Fibroblast of the conjunctiva (primary cell): ENCODE results near the gene INSYN1.
"Not testable (repeated sequence)": the region's sequence is repeated elsewhere in the genome, so short reads cannot be mapped to it uniquely, and the experiment has no call there.

Experiments
- DNase-seq: peaks from one replicate; pipeline ENCODE4 v3.0.0-alpha.2; 2010; ENCODE audit warnings: low read depth

Gene INSYN1

GRCh38 chr15:73711526-73711925 lies 41.6 kb downstream of the INSYN1 start:
- DNase-seq: no peak

- DNase-seq: no peak
These were observed 42.8 kb downstream of the INSYN1 start for GRCh38 chr15:73710321-73710720.

- DNase-seq: no peak
These were observed 43.5 kb downstream of the INSYN1 start for GRCh38 chr15:73709686-73710085.

GRCh38 chr15:73709241-73709640 lies 43.9 kb downstream of the INSYN1 start:
- DNase-seq: no peak

DNA sequence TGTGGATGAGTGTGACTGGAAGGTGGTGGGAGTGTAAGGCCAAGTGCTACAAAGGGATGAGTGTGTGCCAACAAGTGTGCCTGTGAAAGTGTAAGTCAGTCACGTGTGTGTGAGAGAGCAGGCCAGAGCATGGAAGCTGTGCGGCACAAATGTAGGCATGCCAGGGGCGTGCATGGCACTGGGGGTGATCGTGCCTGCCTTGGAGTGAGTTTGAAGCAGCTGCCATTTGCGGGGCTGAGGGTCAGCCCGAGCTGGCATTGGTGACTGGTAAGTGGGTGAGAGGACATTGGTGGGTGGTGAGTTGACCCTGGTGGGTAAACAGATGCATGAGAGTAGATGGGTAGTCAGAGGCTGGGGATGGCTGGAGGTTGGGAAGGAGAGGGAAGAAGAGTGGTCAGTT lies 44.5 kb downstream of the INSYN1 start:
- no peak for DNase-seq

DNA sequence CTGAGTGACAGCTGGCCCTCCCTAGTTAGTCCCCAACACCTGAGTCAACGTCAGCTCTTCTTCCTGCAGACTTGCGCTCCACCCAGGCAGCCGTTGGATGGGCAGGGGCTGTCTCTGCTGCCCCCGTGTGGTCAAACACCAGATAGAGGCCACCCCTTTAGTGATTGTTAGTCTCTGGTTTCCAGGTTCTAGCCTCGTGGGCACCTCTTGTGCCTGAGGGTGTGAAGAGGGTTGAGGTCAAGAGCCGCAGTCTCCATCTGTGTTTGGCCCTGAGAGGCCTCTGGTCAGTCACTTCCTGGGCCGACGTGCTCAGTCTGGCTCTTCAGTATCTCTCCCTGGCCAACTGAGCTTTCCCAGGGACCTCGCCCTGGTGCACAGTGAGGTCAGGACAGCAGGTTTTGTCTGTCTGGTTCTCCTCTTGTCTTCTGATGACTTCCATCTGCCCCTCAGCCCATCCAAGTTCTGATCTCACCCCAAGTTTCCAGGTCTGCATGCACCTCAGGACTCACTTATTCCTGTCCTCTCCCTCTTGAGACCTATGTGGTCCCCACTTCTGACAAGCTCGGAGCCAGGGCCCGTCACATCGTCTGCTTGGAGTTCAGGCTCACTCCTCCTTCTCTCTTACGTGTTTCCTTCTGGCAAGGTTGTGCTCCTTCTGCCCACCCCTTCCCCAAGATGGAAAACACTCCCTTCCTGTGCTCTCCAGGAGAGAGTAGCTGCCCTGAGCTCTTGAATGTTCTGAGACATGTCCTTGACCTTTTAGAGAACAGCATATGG lies 48.1 kb downstream of the INSYN1 start:
- no peak for DNase-seq

DNA sequence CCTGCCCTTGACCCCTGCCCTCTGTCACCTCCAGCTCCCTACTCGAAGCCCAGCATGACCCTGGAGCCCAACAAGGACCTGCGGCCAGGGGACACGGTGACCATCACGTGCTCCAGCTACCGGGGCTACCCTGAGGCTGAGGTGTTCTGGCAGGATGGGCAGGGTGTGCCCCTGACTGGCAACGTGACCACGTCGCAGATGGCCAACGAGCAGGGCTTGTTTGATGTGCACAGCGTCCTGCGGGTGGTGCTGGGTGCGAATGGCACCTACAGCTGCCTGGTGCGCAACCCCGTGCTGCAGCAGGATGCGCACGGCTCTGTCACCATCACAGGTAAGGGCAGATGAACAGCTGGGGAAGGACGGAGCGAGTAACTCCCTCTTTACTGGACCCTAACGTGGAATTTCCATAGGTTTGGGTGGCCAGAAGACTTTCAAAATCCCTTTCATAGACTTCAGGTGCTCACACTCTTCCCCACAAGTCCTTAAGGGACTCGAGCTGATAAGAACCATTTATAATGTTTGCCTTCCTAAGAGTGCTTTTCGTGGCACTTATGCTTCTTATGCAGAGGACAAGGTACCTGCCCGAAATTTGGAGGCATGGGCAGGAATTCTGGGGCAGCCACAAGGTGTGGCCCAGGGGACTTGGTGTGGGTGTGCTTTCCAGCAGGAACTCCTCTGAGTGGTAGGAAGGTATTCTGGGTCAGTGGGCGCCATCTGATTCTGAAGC lies 48.8 kb downstream of the INSYN1 start:
- not testable (repeated sequence) for DNase-seq

GRCh38 chr15:73703601-73704000 lies 49.5 kb downstream of the INSYN1 start:
- DNase-seq: not testable (repeated sequence)

- not testable (repeated sequence) for DNase-seq
These were observed 50.6 kb downstream of the INSYN1 start for GRCh38 chr15:73702311-73703239.

- peak; percentile 69 for DNase-seq
These were observed 52.9 kb downstream of the INSYN1 start for GRCh38 chr15:73700041-73700842.

- DNase-seq: no peak
These were observed 53.7 kb downstream of the INSYN1 start for GRCh38 chr15:73699249-73700040.

- DNase-seq: peak; percentile 83
These were observed 56.1 kb downstream of the INSYN1 start for GRCh38 chr15:73697033-73697467.

DNA sequence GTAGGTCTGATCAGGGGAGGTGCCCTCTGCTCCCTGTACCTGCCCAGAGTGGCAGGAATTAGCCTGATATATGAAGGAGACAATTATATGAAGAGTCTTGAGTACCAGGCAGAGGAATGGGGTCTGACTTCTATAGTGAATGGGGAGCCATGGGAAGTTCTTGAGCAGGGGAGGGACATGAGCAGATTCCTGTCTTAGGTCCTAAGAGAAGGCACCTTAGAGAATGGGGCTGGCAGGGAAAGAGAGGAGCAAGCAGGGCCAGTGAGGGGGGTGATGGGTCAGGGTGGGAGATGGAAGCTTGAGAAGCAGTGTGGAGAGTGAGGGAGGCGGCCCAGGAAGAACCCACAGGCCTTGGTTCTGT lies 56.5 kb downstream of the INSYN1 start:
- no peak for DNase-seq

DNA sequence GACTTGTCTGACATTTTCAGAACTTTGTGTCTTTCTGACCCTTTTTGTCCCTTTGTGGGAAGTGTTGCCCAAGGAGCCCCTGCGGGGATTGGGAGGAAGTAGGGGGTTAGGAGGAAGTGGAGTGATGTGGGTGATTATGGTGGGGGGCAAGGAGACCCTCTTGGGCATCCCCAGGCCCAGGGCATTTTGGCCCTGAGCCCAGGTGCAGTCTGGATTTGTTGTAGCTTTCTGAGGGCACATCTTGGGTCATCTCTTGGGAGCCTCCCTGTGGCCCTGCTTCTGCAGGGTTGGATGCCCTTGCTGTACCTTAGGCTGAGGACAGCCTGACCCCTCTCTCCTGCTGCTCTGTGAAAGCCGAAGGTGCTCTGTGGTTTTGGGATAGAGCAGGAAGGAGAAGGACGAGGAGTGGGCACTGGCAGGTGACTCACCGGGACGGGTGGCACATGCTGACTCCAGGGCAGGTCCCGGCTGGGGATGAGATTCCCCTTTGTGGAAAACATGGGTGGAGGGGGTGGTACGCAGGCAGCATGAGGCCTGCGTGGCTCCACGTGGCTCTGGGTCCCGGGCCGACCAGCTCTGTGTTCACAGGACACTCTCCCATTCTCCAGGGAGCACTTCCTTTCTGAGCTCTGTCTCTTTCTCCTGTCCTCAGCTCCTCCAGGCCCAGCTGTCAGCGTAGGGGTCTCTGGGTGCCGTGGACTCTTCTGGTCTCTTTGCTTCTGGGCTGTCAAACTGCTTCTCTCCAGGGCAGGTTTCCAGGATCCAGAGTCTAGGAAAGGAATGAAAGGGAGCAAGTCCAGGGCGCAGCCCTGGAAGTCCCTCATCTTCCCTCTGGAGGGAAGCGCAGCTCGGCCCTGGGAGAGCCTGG lies 57.1 kb downstream of the INSYN1 start:
- DNase-seq: no peak

DNA sequence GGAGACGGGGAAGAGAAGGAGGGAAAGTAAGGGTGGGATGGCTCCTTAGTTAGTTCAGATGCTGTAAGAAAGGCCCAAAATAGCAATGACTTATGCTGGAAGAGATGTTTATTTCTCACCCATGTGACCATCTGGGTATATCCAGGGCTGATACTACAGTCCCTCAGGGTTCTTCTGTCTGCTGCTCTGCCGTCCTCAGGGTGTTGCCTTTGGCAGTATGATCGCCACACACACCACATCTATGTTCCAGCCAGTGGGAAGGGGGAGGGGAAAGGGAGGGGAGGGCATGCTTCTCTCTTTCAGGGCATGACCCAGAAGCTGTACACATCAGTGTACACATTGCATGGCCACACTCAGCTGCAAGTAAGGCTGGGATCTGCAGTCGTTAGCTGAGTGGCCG lies 58.7 kb downstream of the INSYN1 start:
- peak; percentile 33 for DNase-seq

GRCh38 chr15:73691396-73691795 lies 61.8 kb downstream of the INSYN1 start:
- DNase-seq: peak; percentile 71

GRCh38 chr15:73688455-73688854 lies 64.7 kb downstream of the INSYN1 start:
- DNase-seq: no peak

- no peak for DNase-seq
These were observed 65.8 kb downstream of the INSYN1 start for GRCh38 chr15:73687351-73687750.

DNA sequence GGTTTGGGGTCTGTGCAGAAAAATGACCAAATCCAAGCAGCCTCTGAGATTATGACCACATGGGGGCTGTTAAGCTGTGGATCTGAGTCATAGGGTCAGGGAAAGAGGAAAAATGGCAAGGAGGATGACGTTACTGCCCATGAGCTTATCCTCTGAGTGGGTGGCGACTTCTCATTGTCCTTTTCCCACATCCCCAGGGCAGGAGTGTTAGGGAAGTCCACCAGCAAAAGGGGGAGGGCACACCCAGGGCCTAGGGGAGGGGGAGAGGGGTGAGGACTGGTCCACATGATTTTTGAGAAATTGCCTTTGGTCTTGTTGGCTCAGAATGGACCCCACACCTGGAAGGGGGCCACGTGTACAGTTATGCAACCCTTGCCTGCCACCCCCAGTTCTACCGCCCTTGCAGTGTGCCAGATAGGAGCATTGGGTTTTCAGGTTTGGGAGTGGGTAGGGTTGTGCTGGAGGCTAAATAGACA lies 66.3 kb downstream of the INSYN1 start:
- peak; percentile 51 for DNase-seq

- DNase-seq: no peak
These were observed 67.2 kb downstream of the INSYN1 start for GRCh38 chr15:73685981-73686380.
